ENCODE data around the gene ABCA13. TPM values are rescaled to one million over a fixed set of nuclear protein-coding genes. Genes with fewer than 3 reads are reported as not detected.
"Not testable (repeated sequence)": the region's sequence is repeated elsewhere in the genome, so short reads cannot be mapped to it uniquely, and the experiment has no call there.

The ABCA13 gene
- polyA plus RNA-seq, 1 donor (not counting 4 experiments of a cell fraction or from before 2014, with no cell fraction given) = 0.76 TPM

DNA sequence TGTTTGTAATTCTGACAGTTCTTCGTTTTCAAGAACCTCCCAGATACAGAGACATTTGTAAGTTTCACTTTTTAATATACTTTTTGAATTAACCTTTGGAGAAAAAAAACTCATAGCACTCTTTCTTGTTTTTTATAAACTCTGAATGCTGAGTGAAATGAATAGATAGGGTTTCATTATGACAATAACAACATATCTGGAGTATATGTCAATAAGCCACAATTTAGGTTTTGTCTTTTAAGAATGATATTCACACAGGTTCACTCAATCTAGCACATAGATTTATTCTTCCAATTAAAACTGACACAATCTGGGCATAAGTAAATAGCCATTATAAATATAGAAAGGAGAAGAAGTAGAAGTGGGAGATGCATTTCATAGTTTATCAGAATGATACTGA lies 21.7 kb downstream of the ABCA13 start:
- TF ChIP-seq, protein P1, sequence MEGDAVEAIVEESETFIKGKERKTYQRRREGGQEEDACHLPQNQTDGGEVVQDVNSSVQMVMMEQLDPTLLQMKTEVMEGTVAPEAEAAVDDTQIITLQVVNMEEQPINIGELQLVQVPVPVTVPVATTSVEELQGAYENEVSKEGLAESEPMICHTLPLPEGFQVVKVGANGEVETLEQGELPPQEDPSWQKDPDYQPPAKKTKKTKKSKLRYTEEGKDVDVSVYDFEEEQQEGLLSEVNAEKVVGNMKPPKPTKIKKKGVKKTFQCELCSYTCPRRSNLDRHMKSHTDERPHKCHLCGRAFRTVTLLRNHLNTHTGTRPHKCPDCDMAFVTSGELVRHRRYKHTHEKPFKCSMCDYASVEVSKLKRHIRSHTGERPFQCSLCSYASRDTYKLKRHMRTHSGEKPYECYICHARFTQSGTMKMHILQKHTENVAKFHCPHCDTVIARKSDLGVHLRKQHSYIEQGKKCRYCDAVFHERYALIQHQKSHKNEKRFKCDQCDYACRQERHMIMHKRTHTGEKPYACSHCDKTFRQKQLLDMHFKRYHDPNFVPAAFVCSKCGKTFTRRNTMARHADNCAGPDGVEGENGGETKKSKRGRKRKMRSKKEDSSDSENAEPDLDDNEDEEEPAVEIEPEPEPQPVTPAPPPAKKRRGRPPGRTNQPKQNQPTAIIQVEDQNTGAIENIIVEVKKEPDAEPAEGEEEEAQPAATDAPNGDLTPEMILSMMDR (optimal IDR thresholded peaks at IDR 0.05 in 1 of 3, IDR thresholded peaks at IDR 0.05 in 1 of 3, conservative IDR thresholded peaks at IDR 0.05 in 1 of 3; ENCODE audit: extremely low read depth in 1 of 3, insufficient read depth in 2 of 3, low read length in 3 of 3) = no peak
- no peak for TF ChIP-seq EZH2 (IDR thresholded peaks at IDR 0.05; ENCODE audit: low read length)
- H3K4me2 ChIP-seq (ENCODE audit: control insufficient read depth, extremely low read depth, insufficient read depth, low read depth, low read length) = no peak overlapping the region
- H3K9ac ChIP-seq (ENCODE audit: control insufficient read depth, extremely low read depth, insufficient read depth, low read length) = no peak overlapping the region
- H3K4me1 ChIP-seq (ENCODE audit: control insufficient read depth, extremely low read depth, insufficient read depth, low read length) = no peaks in the 10 kb centered on the region
- H4K20me1 ChIP-seq (ENCODE audit: control insufficient read depth, extremely low read depth, insufficient read depth, low read length) = no peaks in the 10 kb centered on the region
- no peak overlapping the region for H2AFZ ChIP-seq (ENCODE audit: control insufficient read depth, low read length)
- H3K9me3 ChIP-seq (ENCODE audit: control insufficient read depth, low read depth, low read length) = no peaks in the 10 kb centered on the region
- H3K36me3 ChIP-seq (ENCODE audit: control insufficient read depth in 2 of 2, extremely low read depth in 1 of 2, insufficient read depth in 2 of 2, low read length in 2 of 2) = no peaks in the 10 kb centered on the region
- dilution Hi-C loops (cut with MboI; ENCODE audit: extremely low pct_ligation_motif_present, low sequenced_read_pairs) = no loop called here
- no peak for DNase-seq (ENCODE audit: low read depth, low spot score)
- no peak overlapping the region for H3K4me3 ChIP-seq (ENCODE audit: control insufficient read depth in 2 of 3, extremely low read depth in 1 of 3, insufficient read depth in 2 of 3, low read depth in 1 of 3, low read length in 3 of 3)
- H3K79me2 ChIP-seq (ENCODE audit: control insufficient read depth, insufficient read depth, low read length) = no peaks in the 10 kb centered on the region
- FAIRE-seq = no peak
- no peak overlapping the region for H3K27ac ChIP-seq (ENCODE audit: control insufficient read depth, insufficient read depth, low read length)
- no peaks in the 10 kb centered on the region for H3K9me1 ChIP-seq (ENCODE audit: control insufficient read depth, extremely low read depth, insufficient read depth, low read length)
- H3K27me3 ChIP-seq (ENCODE audit: control insufficient read depth, extremely low read depth, insufficient read depth, low read length) = no peaks in the 10 kb centered on the region

DNA sequence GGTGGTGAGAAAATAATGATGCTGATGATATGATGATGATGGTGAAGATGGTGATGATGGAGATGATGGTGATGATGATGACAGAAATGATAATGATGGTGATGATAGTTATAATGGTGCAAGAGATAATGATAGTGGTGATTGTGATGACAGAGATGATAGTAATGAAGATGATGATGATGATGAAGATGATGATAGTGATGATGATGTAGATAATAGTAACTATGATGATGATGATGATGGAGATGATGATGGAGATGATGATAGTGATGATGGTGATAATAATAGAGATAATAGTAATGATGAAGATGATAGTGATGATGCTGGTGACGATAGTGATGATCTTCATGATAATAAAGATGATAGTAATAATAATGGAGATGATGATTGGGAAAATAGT lies 22.2 kb downstream of the ABCA13 start:
- H3K9me1 ChIP-seq (ENCODE audit: control insufficient read depth, extremely low read depth, insufficient read depth, low read length) = no peaks in the 10 kb centered on the region
- H3K4me1 ChIP-seq (ENCODE audit: control insufficient read depth, extremely low read depth, insufficient read depth, low read length) = no peaks in the 10 kb centered on the region
- FAIRE-seq (no peak), DNase-seq (ENCODE audit: low read depth, low spot score) (no peak)
- TF ChIP-seq EZH2 (IDR thresholded peaks at IDR 0.05; ENCODE audit: low read length) = no peak
- TF ChIP-seq, protein P1 (optimal IDR thresholded peaks at IDR 0.05 in 1 of 3, IDR thresholded peaks at IDR 0.05 in 1 of 3, conservative IDR thresholded peaks at IDR 0.05 in 1 of 3; ENCODE audit: extremely low read depth in 1 of 3, insufficient read depth in 2 of 3, low read length in 3 of 3) = no peak
- H3K9ac ChIP-seq (ENCODE audit: control insufficient read depth, extremely low read depth, insufficient read depth, low read length) = no peak overlapping the region
- H3K27me3 ChIP-seq (ENCODE audit: control insufficient read depth, extremely low read depth, insufficient read depth, low read length) = no peaks in the 10 kb centered on the region
- H3K4me2 ChIP-seq (ENCODE audit: control insufficient read depth, extremely low read depth, insufficient read depth, low read depth, low read length) = no peak overlapping the region
- no peaks in the 10 kb centered on the region for H3K79me2 ChIP-seq (ENCODE audit: control insufficient read depth, insufficient read depth, low read length)
- H3K9me3 ChIP-seq (ENCODE audit: control insufficient read depth, low read depth, low read length) = no peaks in the 10 kb centered on the region
- H3K4me3 ChIP-seq (ENCODE audit: control insufficient read depth in 2 of 3, extremely low read depth in 1 of 3, insufficient read depth in 2 of 3, low read depth in 1 of 3, low read length in 3 of 3) = no peak overlapping the region
- H2AFZ ChIP-seq (ENCODE audit: control insufficient read depth, low read length) = no peak overlapping the region
- H4K20me1 ChIP-seq (ENCODE audit: control insufficient read depth, extremely low read depth, insufficient read depth, low read length) = no peaks in the 10 kb centered on the region
- H3K27ac ChIP-seq (ENCODE audit: control insufficient read depth, insufficient read depth, low read length) = no peak overlapping the region
- dilution Hi-C loops (cut with MboI; ENCODE audit: extremely low pct_ligation_motif_present, low sequenced_read_pairs) = no loop called here
- no peaks in the 10 kb centered on the region for H3K36me3 ChIP-seq (ENCODE audit: control insufficient read depth in 2 of 2, extremely low read depth in 1 of 2, insufficient read depth in 2 of 2, low read length in 2 of 2)

DNA sequence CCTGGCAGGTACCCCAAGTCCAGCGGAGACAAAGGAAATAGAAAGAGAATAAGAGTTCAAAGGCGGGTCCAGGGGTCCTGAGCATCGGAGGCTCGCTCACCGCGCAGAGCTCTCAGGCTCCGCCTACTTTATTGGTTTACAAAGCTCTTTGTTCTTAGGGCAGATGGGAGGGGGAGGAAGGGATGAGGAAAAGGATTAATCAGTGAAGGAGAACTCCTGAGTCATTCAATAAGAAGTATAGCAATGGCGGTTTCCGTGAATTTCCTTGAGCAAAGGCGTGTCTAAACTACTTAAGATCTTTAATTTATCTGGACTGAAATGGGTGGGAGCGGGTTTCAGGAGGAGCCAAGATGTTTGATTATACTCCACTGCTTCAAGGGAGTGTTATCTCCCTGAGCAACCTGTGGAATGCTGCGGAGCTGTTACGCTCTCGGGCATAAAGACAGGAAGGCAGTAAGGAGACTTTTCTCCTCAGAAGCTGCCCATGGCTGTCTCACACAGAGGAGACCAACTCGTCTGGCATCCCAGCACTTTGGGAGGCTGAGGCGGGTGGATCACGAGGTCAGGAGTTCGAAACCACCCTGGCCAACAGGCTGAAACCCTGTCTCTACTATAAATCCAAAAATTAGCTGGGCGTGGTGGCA lies 29.8 kb downstream of the ABCA13 start:
- H3K79me2 ChIP-seq (ENCODE audit: control insufficient read depth, insufficient read depth, low read length); H2AFZ ChIP-seq (ENCODE audit: control insufficient read depth, low read length); H3K9me1 ChIP-seq (ENCODE audit: control insufficient read depth, extremely low read depth, insufficient read depth, low read length); H3K4me1 ChIP-seq (ENCODE audit: control insufficient read depth, extremely low read depth, insufficient read depth, low read length); H3K36me3 ChIP-seq (ENCODE audit: control insufficient read depth in 2 of 2, extremely low read depth in 1 of 2, insufficient read depth in 2 of 2, low read length in 2 of 2); H3K9me3 ChIP-seq (ENCODE audit: control insufficient read depth, low read depth, low read length); H3K27me3 ChIP-seq (ENCODE audit: control insufficient read depth, extremely low read depth, insufficient read depth, low read length); DNase-seq (ENCODE audit: low read depth, low spot score); H4K20me1 ChIP-seq (ENCODE audit: control insufficient read depth, extremely low read depth, insufficient read depth, low read length); FAIRE-seq; H3K9ac ChIP-seq (ENCODE audit: control insufficient read depth, extremely low read depth, insufficient read depth, low read length); H3K27ac ChIP-seq (ENCODE audit: control insufficient read depth, insufficient read depth, low read length); dilution Hi-C loops (cut with MboI; ENCODE audit: extremely low pct_ligation_motif_present, low sequenced_read_pairs); H3K4me3 ChIP-seq (ENCODE audit: control insufficient read depth in 2 of 3, extremely low read depth in 1 of 3, insufficient read depth in 2 of 3, low read depth in 1 of 3, low read length in 3 of 3): not testable (repeated sequence)
- H3K4me2 ChIP-seq (ENCODE audit: control insufficient read depth, extremely low read depth, insufficient read depth, low read depth, low read length) = peak overlapping the region; percentile 10

DNA sequence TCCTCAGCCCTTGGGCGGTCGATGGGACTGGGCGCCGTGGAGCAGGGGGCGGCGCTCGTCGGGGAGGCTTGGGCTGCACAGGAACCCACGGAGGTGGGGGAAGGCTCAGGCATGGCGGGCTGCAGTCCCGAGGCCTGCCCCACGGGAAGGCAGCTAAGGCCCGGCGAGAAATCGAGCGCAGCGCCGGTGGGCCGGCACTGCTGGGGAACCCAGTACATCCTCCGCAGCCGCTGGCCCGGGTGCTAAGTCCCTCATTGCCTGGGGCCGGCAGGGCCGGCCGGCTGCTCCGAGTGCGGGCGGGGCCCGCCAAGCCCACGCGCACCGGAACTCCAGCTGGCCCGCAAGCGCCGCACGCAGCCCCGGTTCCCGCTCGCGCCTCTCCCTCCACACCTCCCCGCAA lies 31.7 kb downstream of the ABCA13 start:
- H3K27me3 ChIP-seq (ENCODE audit: control insufficient read depth, extremely low read depth, insufficient read depth, low read length); H3K79me2 ChIP-seq (ENCODE audit: control insufficient read depth, insufficient read depth, low read length); H3K4me3 ChIP-seq (ENCODE audit: control insufficient read depth in 2 of 3, extremely low read depth in 1 of 3, insufficient read depth in 2 of 3, low read depth in 1 of 3, low read length in 3 of 3); H3K36me3 ChIP-seq (ENCODE audit: control insufficient read depth in 2 of 2, extremely low read depth in 1 of 2, insufficient read depth in 2 of 2, low read length in 2 of 2); H3K9me1 ChIP-seq (ENCODE audit: control insufficient read depth, extremely low read depth, insufficient read depth, low read length); H3K9me3 ChIP-seq (ENCODE audit: control insufficient read depth, low read depth, low read length); H2AFZ ChIP-seq (ENCODE audit: control insufficient read depth, low read length); FAIRE-seq; H3K4me1 ChIP-seq (ENCODE audit: control insufficient read depth, extremely low read depth, insufficient read depth, low read length); H4K20me1 ChIP-seq (ENCODE audit: control insufficient read depth, extremely low read depth, insufficient read depth, low read length); H3K4me2 ChIP-seq (ENCODE audit: control insufficient read depth, extremely low read depth, insufficient read depth, low read depth, low read length); dilution Hi-C loops (cut with MboI; ENCODE audit: extremely low pct_ligation_motif_present, low sequenced_read_pairs); H3K27ac ChIP-seq (ENCODE audit: control insufficient read depth, insufficient read depth, low read length); DNase-seq (ENCODE audit: low read depth, low spot score); H3K9ac ChIP-seq (ENCODE audit: control insufficient read depth, extremely low read depth, insufficient read depth, low read length): not testable (repeated sequence)
